ENCODE results near the gene ROBO1.

Gene ROBO1

DNA sequence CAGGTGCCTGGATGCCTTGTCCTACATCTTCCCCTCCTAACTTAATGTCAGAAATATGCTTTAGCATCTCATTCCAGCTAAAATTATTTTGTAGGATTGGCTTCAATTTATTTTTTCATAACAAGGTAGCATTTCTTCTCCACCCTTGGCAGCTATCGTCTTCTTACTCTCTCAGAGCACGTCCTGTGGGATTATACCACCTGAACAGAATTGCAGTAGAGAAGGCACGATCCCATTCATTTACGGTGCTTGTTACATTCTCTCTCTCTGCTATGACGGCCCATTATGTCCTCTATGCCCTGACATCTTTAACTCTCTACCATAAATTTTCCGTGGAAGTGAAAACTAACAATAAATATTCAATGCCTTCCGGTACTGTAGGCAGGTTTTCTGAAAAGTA is 103.3 kb downstream of the ROBO1 start:
- no peak for DNase-seq

- no peak for DNase-seq
Observed at GRCh38 chr3:79661896-79662295, 105.9 kb downstream of the ROBO1 start.

GRCh38 chr3:79657076-79657475 is 110.7 kb downstream of the ROBO1 start:
- DNase-seq, result no peak

GRCh38 chr3:79654019-79654418 is 113.8 kb downstream of the ROBO1 start:
- DNase-seq, result no peak

- no peak for DNase-seq
Observed at GRCh38 chr3:79653266-79653830, 114.5 kb downstream of the ROBO1 start.

DNA sequence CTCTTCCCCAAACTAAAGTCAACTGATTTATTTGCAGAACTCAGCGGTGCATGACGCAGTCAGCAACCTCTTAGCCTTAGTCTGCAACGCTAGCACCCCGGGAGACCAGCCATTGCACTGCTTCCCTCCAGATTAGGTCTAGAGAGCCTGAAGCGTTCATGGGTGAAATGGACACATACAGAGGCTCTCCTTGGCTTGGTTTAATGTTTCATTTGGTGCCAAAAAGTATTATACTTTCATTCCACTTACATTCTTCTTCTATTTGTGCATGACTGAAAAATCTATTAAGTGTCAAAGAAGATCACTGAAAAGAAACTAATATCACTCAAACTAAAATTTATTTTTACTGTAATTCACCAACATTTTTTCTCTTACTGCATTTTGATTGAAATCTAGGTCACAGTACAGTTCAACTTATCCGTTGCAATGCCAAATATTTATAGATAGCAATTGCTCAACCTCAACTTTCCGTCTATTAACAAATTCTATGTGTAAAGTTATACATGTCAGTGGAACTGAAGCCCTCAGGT is 116.2 kb downstream of the ROBO1 start:
- DNase-seq, result peak; percentile 49

DNA sequence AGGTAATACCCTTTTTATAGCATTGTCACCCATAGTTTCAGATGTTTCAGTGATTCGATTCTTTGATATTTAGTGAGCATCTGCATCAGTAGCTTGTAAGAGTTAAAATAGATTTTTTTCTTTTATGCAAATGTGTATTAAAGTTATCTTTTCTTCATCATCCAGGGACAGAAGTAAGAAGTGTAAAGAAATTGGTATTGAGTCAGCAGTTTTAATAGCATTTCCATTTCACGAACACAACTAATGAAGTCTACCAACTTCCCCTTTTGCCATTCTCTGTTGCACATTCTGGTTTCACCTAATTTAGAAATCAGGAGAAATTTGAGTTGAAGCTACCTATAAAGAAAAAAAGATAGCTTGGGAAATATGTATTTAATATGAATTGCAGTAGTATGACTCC is 127.9 kb downstream of the ROBO1 start:
- no peak for DNase-seq

DNA sequence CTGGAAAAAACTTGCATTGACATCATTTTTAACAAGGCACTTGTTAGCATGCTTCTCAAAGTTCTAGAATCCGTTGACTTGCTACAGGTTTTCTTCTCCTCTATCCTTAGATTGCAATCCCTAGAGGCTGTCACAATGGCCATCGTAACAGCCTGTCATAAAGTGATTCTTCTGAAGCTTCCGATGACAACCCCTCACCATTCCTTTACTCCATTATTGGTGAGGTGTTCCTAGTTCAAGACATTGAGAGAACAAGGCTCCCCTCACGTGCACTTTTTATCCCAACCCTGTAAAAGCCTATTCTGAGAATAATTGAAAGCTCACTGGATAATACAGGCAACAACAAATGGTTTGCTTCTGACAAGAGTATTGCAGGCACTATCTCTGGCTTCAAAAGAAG is 131.4 kb downstream of the ROBO1 start:
- DNase-seq, result no peak

GRCh38 chr3:79632842-79633241 is 135.0 kb downstream of the ROBO1 start:
- DNase-seq, result no peak

DNA sequence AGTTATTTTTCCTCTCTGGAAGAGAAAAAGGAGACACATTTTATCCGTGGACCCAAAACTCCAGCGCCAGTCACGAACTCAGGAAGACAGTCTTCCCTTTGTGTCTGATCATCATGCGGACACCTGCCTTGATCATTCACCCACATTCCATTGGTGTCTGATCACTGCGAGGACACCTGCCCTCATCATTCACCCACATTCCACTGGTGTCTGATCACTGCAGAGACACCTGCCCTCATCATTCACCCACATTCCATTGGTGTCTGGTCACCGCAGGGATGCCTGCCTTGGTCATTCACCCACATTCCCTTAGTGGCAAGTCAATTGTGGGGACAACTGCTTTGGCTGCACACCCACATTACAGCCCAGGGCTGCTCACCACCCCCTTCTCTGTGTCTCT is 148.9 kb downstream of the ROBO1 start:
- no peak for DNase-seq

DNA sequence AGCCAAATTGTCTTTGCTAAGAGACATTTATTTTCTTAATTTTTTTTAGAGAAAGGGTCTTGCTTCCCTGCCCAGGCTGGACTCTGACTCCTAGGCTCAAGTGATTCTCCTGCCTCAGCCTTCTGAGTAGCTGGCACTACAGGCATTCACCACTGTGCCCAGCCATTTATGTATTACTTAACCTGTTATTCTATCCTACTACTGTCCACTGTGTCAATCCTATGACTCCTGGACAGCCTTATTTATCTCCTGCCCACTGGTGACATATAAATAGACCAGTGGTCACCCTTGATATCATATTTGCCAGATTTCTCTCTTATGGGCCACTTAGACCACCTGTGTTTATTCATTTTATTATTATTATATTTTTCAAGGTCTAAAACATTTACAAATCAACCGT is 161.4 kb downstream of the ROBO1 start:
- no peak for DNase-seq

- no peak for DNase-seq
Observed at GRCh38 chr3:79604681-79605080, 163.1 kb downstream of the ROBO1 start.

DNA sequence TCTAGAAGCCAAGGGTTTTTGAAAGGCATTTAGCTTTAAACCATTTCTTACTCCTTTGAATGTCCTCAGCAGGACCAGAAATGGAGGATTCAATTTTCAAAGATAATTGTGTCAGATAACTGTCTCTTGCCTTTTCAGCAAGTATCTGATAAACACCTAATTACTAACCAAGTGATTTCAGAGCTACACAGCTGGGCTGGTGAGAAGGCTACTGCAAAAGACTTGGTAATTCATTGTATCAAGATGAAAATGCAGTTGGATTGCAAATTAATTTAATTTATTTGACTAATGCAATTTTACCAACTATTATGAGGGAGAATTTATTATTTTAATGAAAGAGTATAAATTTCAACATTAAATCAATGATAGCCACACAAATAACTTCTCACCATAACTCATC is 165.4 kb downstream of the ROBO1 start:
- DNase-seq, result no peak

DNA sequence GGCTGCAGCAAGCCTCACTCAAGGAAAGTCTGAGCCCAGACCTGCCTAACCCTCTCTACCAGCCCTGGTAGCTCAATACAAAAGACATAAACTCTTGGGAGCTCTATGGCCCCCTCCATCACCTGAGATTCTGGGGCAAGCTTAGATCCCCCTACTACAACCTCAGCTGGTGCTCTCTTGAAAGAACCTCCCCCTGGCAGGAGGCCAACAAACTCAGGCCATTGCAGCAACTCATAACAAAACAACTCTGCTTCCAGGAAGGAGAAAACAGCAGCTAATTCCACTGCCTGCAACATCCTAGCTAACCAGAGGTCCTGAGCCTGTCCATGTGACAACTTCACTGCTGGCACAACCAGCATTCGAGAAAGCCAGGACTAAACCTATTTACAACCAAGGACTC is 169.2 kb downstream of the ROBO1 start:
- DNase-seq, result peak; percentile 38

- no peak for DNase-seq
Observed at GRCh38 chr3:79597709-79598108, 170.1 kb downstream of the ROBO1 start.

DNA sequence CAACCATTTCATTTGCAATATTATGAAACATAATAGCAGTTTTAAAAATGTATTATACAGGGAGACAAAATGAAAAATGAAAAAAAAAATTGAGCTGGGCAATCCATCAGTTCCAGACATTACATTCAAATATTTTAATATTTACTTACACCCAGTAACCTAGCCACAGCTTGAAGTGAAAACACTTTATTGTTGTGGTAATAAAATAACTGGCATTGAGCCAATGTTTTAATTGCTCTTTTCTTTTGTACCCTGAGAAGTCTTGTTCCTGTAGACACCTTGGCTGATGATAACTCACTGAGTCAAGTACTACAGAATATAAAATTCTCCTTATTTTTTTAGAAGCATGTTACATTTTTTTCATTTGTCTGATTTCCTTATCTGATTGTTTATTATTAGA is 180.6 kb downstream of the ROBO1 start:
- no peak for DNase-seq

GRCh38 chr3:79586232-79586631 is 181.6 kb downstream of the ROBO1 start:
- DNase-seq, result no peak

DNA sequence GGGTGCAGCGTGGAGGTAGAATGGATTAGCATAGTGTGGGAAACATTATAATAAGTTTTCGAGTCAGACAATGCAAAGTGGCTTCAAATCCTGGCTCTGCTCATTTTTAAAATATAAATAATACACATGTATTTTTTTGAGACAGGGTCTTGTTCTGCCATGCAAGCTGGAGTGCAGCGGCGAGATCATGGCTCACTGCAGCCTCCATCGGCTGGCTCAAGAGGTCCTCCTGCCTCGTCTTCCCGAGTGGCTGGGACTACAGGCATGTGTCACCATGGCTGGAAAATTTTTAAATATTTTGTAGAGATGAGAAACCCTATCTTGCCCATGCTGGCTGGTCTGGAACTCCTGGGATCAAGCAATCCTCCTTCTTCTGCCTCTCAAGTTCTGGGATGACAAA is 194.9 kb downstream of the ROBO1 start:
- no peak for DNase-seq

DNA sequence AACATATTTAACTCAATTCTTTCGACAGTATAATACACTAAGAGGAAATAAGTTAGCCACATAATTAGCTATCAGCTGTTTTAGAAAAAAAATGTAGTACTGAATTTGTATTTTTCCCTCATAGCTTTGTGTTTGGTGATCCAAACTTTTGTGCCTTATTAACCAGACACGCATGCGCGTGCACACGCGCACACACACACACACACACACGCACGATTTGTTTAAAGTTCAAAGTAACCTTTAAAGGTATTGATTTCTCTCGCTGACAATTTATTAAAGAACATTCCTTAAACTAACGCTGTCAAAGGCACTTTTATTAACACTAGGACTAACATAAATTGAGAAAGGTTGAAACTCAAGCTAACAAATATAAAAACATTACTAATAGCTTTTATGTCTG is 198.9 kb downstream of the ROBO1 start:
- no peak for DNase-seq

DNA sequence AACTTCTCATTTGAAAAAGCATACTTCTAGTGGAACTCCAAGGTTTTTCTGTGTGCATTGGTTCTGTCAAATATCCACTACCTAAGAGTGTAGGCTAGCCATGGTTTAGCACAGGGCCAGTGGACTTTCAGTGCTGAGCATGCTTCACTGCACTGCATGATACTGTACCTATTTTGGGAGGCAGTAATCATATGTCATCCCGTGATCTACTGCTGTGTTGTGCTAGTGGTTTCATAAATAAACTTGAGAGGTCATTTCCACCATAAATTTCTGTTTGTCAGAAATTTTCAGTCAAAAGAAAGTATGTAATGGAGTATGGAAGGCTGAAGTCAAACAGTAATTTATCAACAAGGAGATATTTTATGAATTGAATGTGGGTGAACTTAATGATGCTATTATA is 203.6 kb downstream of the ROBO1 start:
- no peak for DNase-seq

DNA sequence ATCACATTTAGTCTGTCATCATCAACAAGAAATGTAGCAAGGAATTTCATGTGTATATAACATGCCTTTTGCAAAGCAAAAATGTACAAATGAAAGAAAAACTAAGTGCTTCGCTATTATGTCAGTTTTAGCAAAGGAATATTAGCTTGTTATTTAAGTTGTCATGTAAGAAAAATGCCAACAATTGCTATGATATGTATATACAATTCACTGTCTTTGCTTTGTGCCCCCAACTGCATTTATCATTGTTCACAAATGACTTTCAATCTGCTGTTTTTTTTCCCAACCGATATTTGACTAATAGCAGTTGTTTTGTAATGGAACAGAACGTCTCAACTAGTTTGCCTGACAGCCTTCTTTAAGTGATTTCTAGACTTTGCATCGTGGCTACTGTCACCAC is 207.1 kb downstream of the ROBO1 start:
- no peak for DNase-seq

GRCh38 chr3:79558943-79559342 is 208.9 kb downstream of the ROBO1 start:
- no peak for DNase-seq

- DNase-seq, result no peak
Observed at GRCh38 chr3:79555655-79556054, 212.1 kb downstream of the ROBO1 start.

DNA sequence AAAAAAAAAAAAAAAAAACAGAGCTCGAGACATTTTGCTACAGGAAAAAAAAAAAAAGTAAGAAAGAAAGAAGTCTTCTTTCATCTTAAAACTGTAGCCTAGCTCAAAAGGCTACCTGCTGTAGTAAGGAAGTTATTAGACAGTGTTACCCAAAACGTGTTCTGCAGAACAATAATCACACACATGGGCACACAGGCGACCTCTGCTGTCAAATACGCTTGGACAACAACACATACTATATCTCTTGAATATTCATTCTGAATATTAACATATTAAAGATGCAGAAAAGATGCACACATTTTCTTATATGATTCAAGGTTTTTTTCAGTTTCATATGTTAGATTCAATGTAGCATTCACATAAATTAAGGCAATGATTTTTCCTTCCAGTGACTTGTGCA is 215.8 kb downstream of the ROBO1 start:
- no peak for DNase-seq

DNA sequence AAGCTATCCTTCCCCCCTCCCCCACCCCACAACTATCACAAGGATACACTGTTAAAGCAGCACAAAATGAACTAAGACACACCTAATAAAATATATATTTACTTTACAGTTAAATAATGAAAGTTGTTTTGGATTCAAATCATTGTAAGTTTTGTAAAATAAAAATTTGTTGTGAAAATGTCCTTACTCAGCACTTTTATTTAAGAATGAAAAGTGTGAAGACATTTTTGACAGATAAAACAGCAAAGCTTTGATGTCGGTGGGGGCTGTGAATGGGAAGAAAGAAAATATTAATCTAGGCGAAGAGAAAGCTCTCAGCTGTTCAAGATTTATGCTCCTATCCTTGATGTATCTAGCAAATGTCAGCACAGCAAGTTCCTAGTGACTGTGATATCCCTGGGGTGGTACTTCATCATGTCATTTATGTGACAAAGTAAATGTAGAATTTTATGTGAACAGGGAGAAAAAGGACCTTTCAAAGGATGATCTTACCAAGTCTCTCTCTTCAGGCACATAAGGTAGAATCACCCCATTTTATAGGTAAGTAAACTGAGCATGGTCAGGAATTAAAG is 216.4 kb downstream of the ROBO1 start:
- DNase-seq, result no peak
